Neural progenitor cell (in vitro differentiated cells): ENCODE results near the gene SLC18A3. TPM values are rescaled to one million over a fixed set of nuclear protein-coding genes. Genes with fewer than 3 reads are reported as not detected.

Experiments
- DNase-seq: peaks from one replicate; pipeline ENCODE4 v3.0.0-alpha.2; 2016; ENCODE audit warnings: low spot score
- H2AFZ ChIP-seq: fragments of 200-600 bp; sonication (generic); replicated peaks from 2 replicates; pipeline ENCODE4 v1.6.1; 2016; ENCODE audit warnings: antibody characterized with exemption
- H3F3A ChIP-seq: fragments of 200-600 bp; sonication (generic); 2 replicates; pipeline ENCODE4 v1.6.1; 2016; ENCODE audit warnings: antibody characterized with exemption, low read depth
- H3K27ac ChIP-seq: fragments of 200-600 bp; sonication (generic); 2 replicates; pipeline ENCODE4 v1.5.1; 2016; ENCODE audit warnings: mild to moderate bottlenecking
- H3K27me3 ChIP-seq: fragments of 200-600 bp; sonication (generic); 2 replicates; pipeline ENCODE4 v1.6.1; 2016; ENCODE audit warnings: mild to moderate bottlenecking, moderate library complexity
- H3K36me3 ChIP-seq: fragments of 200-600 bp; sonication (generic); 2 replicates; pipeline ENCODE4 v1.5.1; 2016
- H3K4me1 ChIP-seq: fragments of 200-600 bp; sonication (generic); 2 replicates; pipeline ENCODE4 v1.6.1; 2016; ENCODE audit warnings: mixed run types
- H3K4me2 ChIP-seq: fragments of 200-600 bp; sonication (generic); 2 replicates; pipeline ENCODE4 v1.6.1; 2016
- H3K4me3 ChIP-seq: fragments of 200-600 bp; sonication (generic); 2 replicates; pipeline ENCODE4 v1.5.1; 2016
- H3K79me2 ChIP-seq: fragments of 200-600 bp; sonication (generic); 2 replicates; pipeline ENCODE4 v1.6.1; 2016; ENCODE audit warnings: low read depth
- H3K9ac ChIP-seq: fragments of 200-600 bp; sonication (generic); 2 replicates; pipeline ENCODE4 v1.6.1; 2016
- H3K9me3 ChIP-seq: fragments of 200-600 bp; sonication (generic); 2 replicates; pipeline ENCODE4 v1.5.1; 2016; ENCODE audit warnings: low read depth
- H4K20me1 ChIP-seq: fragments of 200-600 bp; sonication (generic); 2 replicates; pipeline ENCODE4 v1.6.1; 2016; ENCODE audit warnings: low read depth
- H3K27ac Mint-ChIP-seq: 3 replicates; pipeline ENCODE4 v1.8.0; 2021; ENCODE audit warnings: mixed read lengths
- H3K27me3 Mint-ChIP-seq: 2 replicates; pipeline ENCODE4 v1.8.0; 2022; ENCODE audit warnings: low read depth, mild to moderate bottlenecking, inconsistent platforms, moderate library complexity, mixed read lengths; ENCODE audit not compliant: insufficient read depth
- H3K36me3 Mint-ChIP-seq: 3 replicates; pipeline ENCODE4 v1.8.0; 2021; ENCODE audit warnings: mixed read lengths
- H3K4me1 Mint-ChIP-seq: 3 replicates; pipeline ENCODE4 v1.8.0; 2021; ENCODE audit warnings: mixed read lengths
- H3K4me3 Mint-ChIP-seq: 3 replicates; pipeline ENCODE4 v1.8.0; 2021; ENCODE audit warnings: mild to moderate bottlenecking, moderate library complexity, mixed read lengths
- H3K9me3 Mint-ChIP-seq: 3 replicates; pipeline ENCODE4 v1.8.0; 2020; ENCODE audit warnings: mixed read lengths
- EZH2 ChIP-seq: fragments of 200-600 bp; sonication (generic); IDR thresholded peaks from 2 replicates; pipeline ENCODE4 v1.6.1; 2017; ENCODE audit warnings: antibody characterized with exemption, mild to moderate bottlenecking, moderate library complexity
- EZH2phosphoT487 ChIP-seq: fragments of 200-600 bp; sonication (generic); IDR thresholded peaks from 2 replicates; pipeline ENCODE4 v1.6.1; 2017; ENCODE audit warnings: antibody characterized with exemption
- total RNA-seq: library from RNA; depleted of rRNA; stranded (reverse); fragments of >200 nt; gene quantifications from 2 replicates; pipeline ENCODE4 v1.2.3, GENCODE V29; 2015; ENCODE audit warnings: low replicate concordance
- TF ChIP-seq, protein P1 (sequence below): fragments of 200-600 bp; sonication (generic); IDR thresholded peaks from 2 replicates; pipeline ENCODE4 v1.5.1; 2017; ENCODE audit warnings: antibody characterized with exemption, mild to moderate bottlenecking

SLC18A3 gene
- total RNA-seq, 1 donor from 2014 or later = not detected

DNA sequence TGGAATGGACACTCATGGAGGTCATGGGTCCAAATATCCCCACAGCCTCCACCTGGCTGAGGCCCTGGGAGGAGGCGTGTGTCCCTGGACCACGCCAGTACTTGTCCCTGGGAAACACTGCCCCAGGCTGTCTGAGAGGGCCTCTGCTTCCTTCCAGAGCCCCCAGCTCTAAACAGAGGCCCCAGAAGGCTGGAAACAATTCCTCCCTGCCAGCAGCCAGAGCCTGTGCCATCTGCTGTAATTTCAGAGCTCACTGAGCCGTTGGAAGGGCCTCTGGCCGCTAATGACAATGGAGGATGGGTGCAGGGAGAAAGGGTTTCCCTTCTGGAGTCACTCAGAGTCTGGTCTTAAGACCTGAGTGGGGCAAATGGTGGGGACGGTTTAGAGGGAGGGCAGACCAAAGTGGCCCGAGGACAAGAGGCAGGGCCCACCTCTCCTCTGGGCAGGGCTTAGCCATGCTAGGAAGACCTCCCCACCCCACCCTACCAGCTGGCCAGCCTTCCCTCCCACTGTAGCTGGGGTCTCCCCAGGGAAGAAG, 10.8 kb downstream of the SLC18A3 start:
- Mint-ChIP-seq H3K36me3 (no peaks in the 10 kb centered on the region), H3K9me3 (no peaks in the 10 kb centered on the region), H3K4me3 (no peak overlapping the region), H3K4me1 (no peaks in the 10 kb centered on the region), H3K27ac (no peak overlapping the region), H3K27me3 (peaks cover 39% of the 10 kb centered on the region)
- no peak overlapping the region for H3K4me2 ChIP-seq
- no peaks in the 10 kb centered on the region for H3K79me2 ChIP-seq
- TF ChIP-seq, protein P1, sequence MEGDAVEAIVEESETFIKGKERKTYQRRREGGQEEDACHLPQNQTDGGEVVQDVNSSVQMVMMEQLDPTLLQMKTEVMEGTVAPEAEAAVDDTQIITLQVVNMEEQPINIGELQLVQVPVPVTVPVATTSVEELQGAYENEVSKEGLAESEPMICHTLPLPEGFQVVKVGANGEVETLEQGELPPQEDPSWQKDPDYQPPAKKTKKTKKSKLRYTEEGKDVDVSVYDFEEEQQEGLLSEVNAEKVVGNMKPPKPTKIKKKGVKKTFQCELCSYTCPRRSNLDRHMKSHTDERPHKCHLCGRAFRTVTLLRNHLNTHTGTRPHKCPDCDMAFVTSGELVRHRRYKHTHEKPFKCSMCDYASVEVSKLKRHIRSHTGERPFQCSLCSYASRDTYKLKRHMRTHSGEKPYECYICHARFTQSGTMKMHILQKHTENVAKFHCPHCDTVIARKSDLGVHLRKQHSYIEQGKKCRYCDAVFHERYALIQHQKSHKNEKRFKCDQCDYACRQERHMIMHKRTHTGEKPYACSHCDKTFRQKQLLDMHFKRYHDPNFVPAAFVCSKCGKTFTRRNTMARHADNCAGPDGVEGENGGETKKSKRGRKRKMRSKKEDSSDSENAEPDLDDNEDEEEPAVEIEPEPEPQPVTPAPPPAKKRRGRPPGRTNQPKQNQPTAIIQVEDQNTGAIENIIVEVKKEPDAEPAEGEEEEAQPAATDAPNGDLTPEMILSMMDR = no peak
- TF ChIP-seq EZH2phosphoT487 (no peak), EZH2 (no peak)
- H3K4me1 ChIP-seq = no peaks in the 10 kb centered on the region
- no peak for DNase-seq
- H3K27ac ChIP-seq = no peak overlapping the region
- H3K9ac ChIP-seq = no peak overlapping the region
- no peak overlapping the region for H3K4me3 ChIP-seq
- H3K9me3 ChIP-seq = no peaks in the 10 kb centered on the region
- no peaks in the 10 kb centered on the region for H3F3A ChIP-seq
- no peaks in the 10 kb centered on the region for H3K36me3 ChIP-seq
- peaks cover 40% of the 10 kb centered on the region for H3K27me3 ChIP-seq
- H2AFZ ChIP-seq = no peak overlapping the region
- no peaks in the 10 kb centered on the region for H4K20me1 ChIP-seq

DNA sequence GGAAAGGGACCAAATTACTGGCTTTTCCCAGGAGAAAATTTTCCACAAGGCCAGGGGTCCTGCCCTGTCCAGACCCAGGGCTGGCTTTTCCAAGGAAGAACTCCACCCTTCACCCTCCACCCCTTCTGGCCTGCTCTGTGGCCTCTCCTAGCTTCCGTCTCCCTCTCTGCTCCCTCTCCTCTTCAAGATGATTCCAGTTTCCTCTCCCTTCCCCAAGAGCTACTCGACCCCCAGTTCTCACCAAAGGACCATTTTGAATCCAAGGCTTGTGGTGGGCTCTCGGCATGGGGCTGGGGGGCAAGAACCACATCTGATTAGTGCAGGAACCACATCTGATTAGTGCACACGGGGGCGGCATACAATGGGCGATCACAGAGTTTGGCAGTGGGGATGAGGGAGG, 11.5 kb downstream of the SLC18A3 start:
- Histone ChIP-seq H3K4me1 (no peaks in the 10 kb centered on the region), H3K79me2 (no peaks in the 10 kb centered on the region), H3K4me3 (no peak overlapping the region), H4K20me1 (no peaks in the 10 kb centered on the region), H3K4me2 (no peak overlapping the region), H3F3A (no peaks in the 10 kb centered on the region), H2AFZ (no peak overlapping the region), H3K9me3 (no peaks in the 10 kb centered on the region), H3K27me3 (peaks cover 34% of the 10 kb centered on the region), H3K36me3 (no peaks in the 10 kb centered on the region), H3K27ac (no peak overlapping the region), H3K9ac (no peak overlapping the region)
- peaks cover 38% of the 10 kb centered on the region for H3K27me3 Mint-ChIP-seq
- DNase-seq = no peak
- no peak overlapping the region for H3K27ac Mint-ChIP-seq
- H3K9me3 Mint-ChIP-seq = no peaks in the 10 kb centered on the region
- no peaks in the 10 kb centered on the region for H3K36me3 Mint-ChIP-seq
- H3K4me1 Mint-ChIP-seq = no peaks in the 10 kb centered on the region
- TF ChIP-seq, protein P1 = no peak
- TF ChIP-seq EZH2phosphoT487 = no peak
- no peak for TF ChIP-seq EZH2
- no peak overlapping the region for H3K4me3 Mint-ChIP-seq

DNA sequence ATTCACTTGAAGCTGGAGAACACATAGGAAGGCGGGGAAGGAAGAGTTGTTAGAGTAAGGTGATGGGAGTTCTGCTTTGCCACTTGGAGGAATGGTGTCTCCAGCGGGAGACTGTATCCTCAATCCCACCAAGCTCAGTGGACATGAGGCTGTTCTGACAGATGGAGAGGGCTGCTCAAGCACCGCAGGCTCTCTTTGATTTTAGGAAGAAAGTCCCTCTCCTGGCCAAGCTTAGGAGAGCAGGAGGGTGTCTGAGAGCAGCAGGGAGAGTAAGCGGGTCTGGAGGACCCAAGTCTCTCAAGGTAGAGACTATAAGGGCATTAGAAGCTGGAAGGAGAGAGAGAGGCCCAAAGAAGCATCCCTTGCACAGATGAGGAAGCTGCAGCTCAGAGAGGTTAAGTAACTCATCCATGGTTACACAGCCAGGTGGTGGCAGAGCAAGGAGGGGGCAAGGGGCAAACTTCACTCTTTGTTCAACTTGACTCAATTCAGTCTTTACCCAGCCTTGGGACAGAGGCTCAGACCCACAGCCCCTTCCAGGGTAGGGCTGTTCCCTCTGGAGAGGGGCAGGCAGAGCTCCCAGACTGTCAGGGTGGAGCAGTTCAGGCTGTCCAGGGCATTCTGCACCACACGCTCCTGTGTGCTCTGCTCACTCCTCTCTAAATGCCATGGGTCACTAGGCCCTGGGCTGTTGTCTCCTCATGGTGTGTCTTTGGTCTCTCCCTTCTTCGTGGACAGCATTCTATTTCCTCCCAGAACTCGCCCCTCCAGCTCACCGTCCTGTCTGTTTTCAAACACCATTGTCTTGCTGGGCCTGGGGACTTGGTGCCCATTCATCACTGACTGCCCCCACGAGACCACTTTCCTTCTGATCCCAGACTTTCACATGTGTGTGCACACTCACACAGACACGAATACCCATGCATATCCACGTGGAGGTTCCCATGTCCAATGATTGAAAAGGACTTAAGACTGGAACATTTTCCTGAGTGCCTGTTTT, 12.6 kb downstream of the SLC18A3 start:
- H3K27me3 Mint-ChIP-seq = peaks cover 29% of the 10 kb centered on the region
- H3K36me3 ChIP-seq = no peaks in the 10 kb centered on the region
- no peaks in the 10 kb centered on the region for H3K4me1 Mint-ChIP-seq
- H3K27ac Mint-ChIP-seq = peak overlapping the region; percentile 12
- no peaks in the 10 kb centered on the region for H3F3A ChIP-seq
- no peaks in the 10 kb centered on the region for H3K36me3 Mint-ChIP-seq
- no peak overlapping the region for H3K4me3 Mint-ChIP-seq
- H3K4me2 ChIP-seq = no peak overlapping the region
- no peak overlapping the region for H2AFZ ChIP-seq
- no peaks in the 10 kb centered on the region for H3K4me1 ChIP-seq
- no peaks in the 10 kb centered on the region for H3K9me3 ChIP-seq
- H3K4me3 ChIP-seq = no peak overlapping the region
- no peak overlapping the region for H3K9ac ChIP-seq
- no peak overlapping the region for H3K27ac ChIP-seq
- TF ChIP-seq, protein P1 = no peak
- H3K27me3 ChIP-seq = peaks cover 22% of the 10 kb centered on the region
- no peaks in the 10 kb centered on the region for H3K79me2 ChIP-seq
- no peak for DNase-seq
- no peaks in the 10 kb centered on the region for H4K20me1 ChIP-seq
- no peaks in the 10 kb centered on the region for H3K9me3 Mint-ChIP-seq
